C4-2B (cell line): Measurements from ENCODE around the gene WNT11.

Experiments used
- ZFX ChIP-seq: fragments of 450-650 bp; IDR thresholded peaks from 2 replicates; pipeline ENCODE4 v1.6.1; 2017
- TF ChIP-seq, protein P1 (sequence below): fragments of 450-650 bp; conservative IDR thresholded peaks from 2 replicates; pipeline ENCODE4 v1.5.1; 2017; ENCODE audit warnings: mild to moderate bottlenecking

DNA sequence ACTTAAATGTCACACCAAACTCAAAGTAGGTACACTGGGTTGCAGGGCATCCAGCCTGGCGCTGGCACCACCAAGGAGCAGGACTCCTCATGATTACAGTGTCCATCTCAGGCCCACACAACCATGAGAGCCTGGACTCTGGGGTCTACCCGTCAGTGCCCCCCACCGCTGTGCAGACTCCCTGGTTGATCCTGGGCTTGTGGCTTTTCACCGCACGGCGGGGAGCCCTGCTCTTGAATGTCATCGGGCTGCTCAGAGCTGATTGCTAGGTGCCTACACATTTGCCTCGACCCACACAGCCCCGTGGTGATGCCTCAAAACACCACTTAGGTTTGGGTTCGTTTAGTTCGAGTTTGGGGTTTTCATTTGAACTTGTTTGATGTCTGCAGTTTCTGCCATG is 63.0 kb downstream of the WNT11 start:
- TF ChIP-seq, protein P1, sequence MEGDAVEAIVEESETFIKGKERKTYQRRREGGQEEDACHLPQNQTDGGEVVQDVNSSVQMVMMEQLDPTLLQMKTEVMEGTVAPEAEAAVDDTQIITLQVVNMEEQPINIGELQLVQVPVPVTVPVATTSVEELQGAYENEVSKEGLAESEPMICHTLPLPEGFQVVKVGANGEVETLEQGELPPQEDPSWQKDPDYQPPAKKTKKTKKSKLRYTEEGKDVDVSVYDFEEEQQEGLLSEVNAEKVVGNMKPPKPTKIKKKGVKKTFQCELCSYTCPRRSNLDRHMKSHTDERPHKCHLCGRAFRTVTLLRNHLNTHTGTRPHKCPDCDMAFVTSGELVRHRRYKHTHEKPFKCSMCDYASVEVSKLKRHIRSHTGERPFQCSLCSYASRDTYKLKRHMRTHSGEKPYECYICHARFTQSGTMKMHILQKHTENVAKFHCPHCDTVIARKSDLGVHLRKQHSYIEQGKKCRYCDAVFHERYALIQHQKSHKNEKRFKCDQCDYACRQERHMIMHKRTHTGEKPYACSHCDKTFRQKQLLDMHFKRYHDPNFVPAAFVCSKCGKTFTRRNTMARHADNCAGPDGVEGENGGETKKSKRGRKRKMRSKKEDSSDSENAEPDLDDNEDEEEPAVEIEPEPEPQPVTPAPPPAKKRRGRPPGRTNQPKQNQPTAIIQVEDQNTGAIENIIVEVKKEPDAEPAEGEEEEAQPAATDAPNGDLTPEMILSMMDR, result no peak
- no peak for TF ChIP-seq ZFX
